ENCODE measurements around the gene PRPSAP2. TPM values are rescaled to one million over a fixed set of nuclear protein-coding genes. Genes with fewer than 3 reads are reported as not detected.

The PRPSAP2 gene
- polyA plus RNA-seq, 3 donors = 17.1 to 20.9 (median 20.5) TPM

DNA sequence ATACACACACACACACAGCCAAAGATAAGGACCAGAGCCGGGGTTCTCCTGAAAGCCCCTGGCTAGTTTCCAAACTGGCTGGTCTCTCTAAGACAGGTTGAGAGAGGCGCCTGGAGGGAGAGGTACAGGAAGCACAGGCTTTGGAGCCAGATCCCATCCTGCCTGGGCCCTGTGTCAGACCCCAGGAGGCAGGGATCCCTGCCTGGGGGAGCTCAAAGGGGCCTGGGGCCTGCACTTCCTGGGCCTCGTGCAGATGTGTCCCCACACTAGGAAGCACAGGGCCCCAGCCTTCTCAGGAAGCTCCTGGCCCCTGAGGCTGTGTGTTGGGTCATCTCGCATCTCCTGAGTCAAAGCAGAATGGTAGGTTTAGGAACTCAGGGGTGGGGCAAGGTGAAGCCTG, 110.0 kb downstream of the PRPSAP2 start:
- H2AFZ ChIP-seq (ENCODE audit: insufficient read depth, low read depth, low read length, poor library complexity, severe bottlenecking) = peak overlapping the region; percentile 76
- peaks cover 2 to 11% (median 2%) of the 10 kb centered on the region in 3 donors for H3K27me3 Mint-ChIP-seq (ENCODE audit: low read depth in 3 of 3)
- no peak overlapping the region for H3K9ac ChIP-seq (ENCODE audit: insufficient read depth, low read length, poor library complexity, severe bottlenecking)
- no peak for DNase-seq
- no peaks in the 10 kb centered on the region for H3K36me3 Mint-ChIP-seq
- H3K4me2 ChIP-seq (replicated peaks; ENCODE audit: extremely low read depth, low read length, poor library complexity, severe bottlenecking) = no peak overlapping the region
- WGBS (ENCODE audit: insufficient coverage) = 26% methylated on average over 3 of the region's 4 CpGs
- H3K4me1 ChIP-seq (ENCODE audit: control insufficient read depth in 1 of 2, insufficient read depth in 2 of 2, low read length in 2 of 2) = peaks cover 18 to 20% of the 10 kb centered on the region in 2 donors
- H4K20me1 ChIP-seq (ENCODE audit: insufficient read depth, low read length) = no peaks in the 10 kb centered on the region
- no peaks in the 10 kb centered on the region for H3K9me3 ChIP-seq (replicated peaks in 1 of 2; ENCODE audit: control insufficient read depth in 1 of 2, insufficient read depth in 1 of 2, low read length in 2 of 2)
- no peaks in the 10 kb centered on the region for H3K9me3 Mint-ChIP-seq
- H3K36me3 ChIP-seq (replicated peaks in 1 of 2; ENCODE audit: control insufficient read depth in 1 of 2, insufficient read depth in 2 of 2, low read length in 2 of 2) = no peaks in the 10 kb centered on the region
- no peak overlapping the region for H3K27ac ChIP-seq (ENCODE audit: low read depth in 1 of 2, low read length in 2 of 2)
- no peaks in the 10 kb centered on the region for H3K79me2 ChIP-seq (ENCODE audit: insufficient read depth, low read length)
- intact Hi-C loops (cut with micrococcal nuclease) = no loop called here
- H3K4me3 Mint-ChIP-seq = no peak overlapping the region
- no peak overlapping the region for H3K4me3 ChIP-seq (replicated peaks in 1 of 3; ENCODE audit: low read depth in 2 of 3, low read length in 3 of 3)
- TF ChIP-seq, protein P1, sequence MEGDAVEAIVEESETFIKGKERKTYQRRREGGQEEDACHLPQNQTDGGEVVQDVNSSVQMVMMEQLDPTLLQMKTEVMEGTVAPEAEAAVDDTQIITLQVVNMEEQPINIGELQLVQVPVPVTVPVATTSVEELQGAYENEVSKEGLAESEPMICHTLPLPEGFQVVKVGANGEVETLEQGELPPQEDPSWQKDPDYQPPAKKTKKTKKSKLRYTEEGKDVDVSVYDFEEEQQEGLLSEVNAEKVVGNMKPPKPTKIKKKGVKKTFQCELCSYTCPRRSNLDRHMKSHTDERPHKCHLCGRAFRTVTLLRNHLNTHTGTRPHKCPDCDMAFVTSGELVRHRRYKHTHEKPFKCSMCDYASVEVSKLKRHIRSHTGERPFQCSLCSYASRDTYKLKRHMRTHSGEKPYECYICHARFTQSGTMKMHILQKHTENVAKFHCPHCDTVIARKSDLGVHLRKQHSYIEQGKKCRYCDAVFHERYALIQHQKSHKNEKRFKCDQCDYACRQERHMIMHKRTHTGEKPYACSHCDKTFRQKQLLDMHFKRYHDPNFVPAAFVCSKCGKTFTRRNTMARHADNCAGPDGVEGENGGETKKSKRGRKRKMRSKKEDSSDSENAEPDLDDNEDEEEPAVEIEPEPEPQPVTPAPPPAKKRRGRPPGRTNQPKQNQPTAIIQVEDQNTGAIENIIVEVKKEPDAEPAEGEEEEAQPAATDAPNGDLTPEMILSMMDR (IDR thresholded peaks at IDR 0.05) = no peak
- H3K27me3 ChIP-seq (ENCODE audit: control insufficient read depth in 2 of 2, insufficient read depth in 2 of 2, low read length in 2 of 2) = no peaks in the 10 kb centered on the region
- no peak overlapping the region for H3K27ac Mint-ChIP-seq
- H3K4me1 Mint-ChIP-seq = peaks cover 24% of the 10 kb centered on the region

DNA sequence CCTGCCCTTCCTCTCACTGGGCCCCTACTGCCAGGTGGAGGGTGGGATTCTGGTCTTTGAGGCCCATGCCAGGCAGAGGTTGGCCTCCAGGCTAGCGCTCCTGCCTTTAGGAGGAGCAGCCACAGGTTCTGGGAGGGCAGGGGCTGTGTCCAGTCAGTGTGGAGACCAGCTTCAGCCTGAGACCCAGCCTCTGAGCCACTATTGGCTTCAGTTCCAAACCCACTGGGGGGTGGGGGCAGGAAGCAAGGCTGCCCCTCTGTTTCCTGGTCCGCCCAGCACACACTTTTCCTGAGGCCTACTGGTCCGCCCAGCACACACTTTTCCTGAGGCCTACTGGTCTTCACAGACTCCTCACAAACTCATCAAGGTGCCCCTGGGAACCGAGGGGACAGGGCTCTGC, 110.4 kb downstream of the PRPSAP2 start:
- no peaks in the 10 kb centered on the region for H3K36me3 Mint-ChIP-seq
- Histone ChIP-seq H3K4me3 (replicated peaks in 1 of 3; ENCODE audit: low read depth in 2 of 3, low read length in 3 of 3) (no peak overlapping the region), H3K9me3 (replicated peaks in 1 of 2; ENCODE audit: control insufficient read depth in 1 of 2, insufficient read depth in 1 of 2, low read length in 2 of 2) (no peaks in the 10 kb centered on the region), H3K4me1 (ENCODE audit: control insufficient read depth in 1 of 2, insufficient read depth in 2 of 2, low read length in 2 of 2) (peaks cover 18 to 20% of the 10 kb centered on the region in 2 donors), H3K27ac (ENCODE audit: low read depth in 1 of 2, low read length in 2 of 2) (no peak overlapping the region), H3K79me2 (ENCODE audit: insufficient read depth, low read length) (no peaks in the 10 kb centered on the region), H2AFZ (ENCODE audit: insufficient read depth, low read depth, low read length, poor library complexity, severe bottlenecking) (peak overlapping the region; percentile 76), H4K20me1 (ENCODE audit: insufficient read depth, low read length) (no peaks in the 10 kb centered on the region), H3K27me3 (ENCODE audit: control insufficient read depth in 2 of 2, insufficient read depth in 2 of 2, low read length in 2 of 2) (no peaks in the 10 kb centered on the region), H3K4me2 (replicated peaks; ENCODE audit: extremely low read depth, low read length, poor library complexity, severe bottlenecking) (no peak overlapping the region), H3K9ac (ENCODE audit: insufficient read depth, low read length, poor library complexity, severe bottlenecking) (no peak overlapping the region), H3K36me3 (replicated peaks in 1 of 2; ENCODE audit: control insufficient read depth in 1 of 2, insufficient read depth in 2 of 2, low read length in 2 of 2) (no peaks in the 10 kb centered on the region)
- intact Hi-C loops (cut with micrococcal nuclease) = no loop called here
- no peak overlapping the region for H3K27ac Mint-ChIP-seq
- TF ChIP-seq, protein P1 (IDR thresholded peaks at IDR 0.05) = no peak
- DNase-seq = no peak
- H3K9me3 Mint-ChIP-seq = no peaks in the 10 kb centered on the region
- H3K27me3 Mint-ChIP-seq (ENCODE audit: low read depth in 3 of 3) = peaks cover 2 to 11% (median 2%) of the 10 kb centered on the region in 3 donors
- H3K4me1 Mint-ChIP-seq = peaks cover 24% of the 10 kb centered on the region
- WGBS (ENCODE audit: insufficient coverage) = 26% methylated on average over 4 of the region's 4 CpGs
- H3K4me3 Mint-ChIP-seq = no peak overlapping the region
